Measurements from ENCODE around the gene MIR17HG.
"Not testable (repeated sequence)": the region's sequence is repeated elsewhere in the genome, so short reads cannot be mapped to it uniquely, and the experiment has no call there.

The MIR17HG gene

DNA sequence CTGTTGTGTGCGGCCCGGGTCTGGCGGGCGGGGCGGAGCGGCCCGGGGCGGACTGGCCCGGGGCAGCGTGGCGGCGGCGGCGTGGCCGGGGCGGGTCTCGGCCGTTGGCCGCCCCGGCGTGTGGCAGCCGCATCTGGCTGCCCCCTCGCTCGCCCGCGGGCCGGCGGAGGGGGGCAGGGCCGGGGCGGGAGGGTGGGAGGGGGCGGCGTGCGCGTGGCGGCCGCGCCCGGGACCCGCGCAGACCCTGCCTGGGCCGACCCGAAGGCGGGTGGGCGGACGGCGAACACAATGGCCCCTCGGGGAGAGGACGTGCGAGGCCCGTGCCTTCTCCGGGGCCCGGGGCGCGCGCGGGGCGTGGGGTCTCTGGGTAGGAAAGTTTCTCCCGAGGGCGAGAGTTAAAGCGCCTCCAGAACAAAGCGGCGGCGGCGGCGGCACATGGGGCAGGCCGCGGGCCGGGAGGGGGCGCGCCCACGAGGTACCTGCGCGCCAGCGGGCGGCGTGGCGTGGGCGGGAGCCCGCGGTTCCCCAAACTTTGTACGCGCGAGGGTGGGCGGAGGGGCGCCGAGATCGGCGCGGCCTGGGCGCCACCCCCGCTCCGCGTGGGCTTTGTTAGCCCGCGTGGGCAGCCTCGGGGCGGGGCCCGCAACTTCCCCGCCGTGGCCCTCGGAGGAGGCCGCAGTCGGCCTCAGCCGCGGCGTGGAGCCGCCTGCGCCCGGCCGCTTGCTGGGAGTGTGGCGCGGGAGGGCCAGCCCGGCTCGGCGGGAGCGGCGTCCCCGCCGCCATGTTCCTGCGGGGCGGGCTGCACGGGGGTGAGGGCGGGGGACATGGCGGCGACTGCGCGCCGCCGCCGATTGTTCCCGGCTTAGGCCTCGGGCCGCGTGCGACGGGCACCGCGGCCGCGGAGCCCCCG, 764 bp downstream of the MIR17HG start:
- peak; percentile 63 to 71 (median 67) for DNase-seq

- DNase-seq = peak; percentile 84 to 96 (median 88)
Observed at GRCh38 chr13:91348906-91349435, 1.5 kb downstream of the MIR17HG start.

DNA sequence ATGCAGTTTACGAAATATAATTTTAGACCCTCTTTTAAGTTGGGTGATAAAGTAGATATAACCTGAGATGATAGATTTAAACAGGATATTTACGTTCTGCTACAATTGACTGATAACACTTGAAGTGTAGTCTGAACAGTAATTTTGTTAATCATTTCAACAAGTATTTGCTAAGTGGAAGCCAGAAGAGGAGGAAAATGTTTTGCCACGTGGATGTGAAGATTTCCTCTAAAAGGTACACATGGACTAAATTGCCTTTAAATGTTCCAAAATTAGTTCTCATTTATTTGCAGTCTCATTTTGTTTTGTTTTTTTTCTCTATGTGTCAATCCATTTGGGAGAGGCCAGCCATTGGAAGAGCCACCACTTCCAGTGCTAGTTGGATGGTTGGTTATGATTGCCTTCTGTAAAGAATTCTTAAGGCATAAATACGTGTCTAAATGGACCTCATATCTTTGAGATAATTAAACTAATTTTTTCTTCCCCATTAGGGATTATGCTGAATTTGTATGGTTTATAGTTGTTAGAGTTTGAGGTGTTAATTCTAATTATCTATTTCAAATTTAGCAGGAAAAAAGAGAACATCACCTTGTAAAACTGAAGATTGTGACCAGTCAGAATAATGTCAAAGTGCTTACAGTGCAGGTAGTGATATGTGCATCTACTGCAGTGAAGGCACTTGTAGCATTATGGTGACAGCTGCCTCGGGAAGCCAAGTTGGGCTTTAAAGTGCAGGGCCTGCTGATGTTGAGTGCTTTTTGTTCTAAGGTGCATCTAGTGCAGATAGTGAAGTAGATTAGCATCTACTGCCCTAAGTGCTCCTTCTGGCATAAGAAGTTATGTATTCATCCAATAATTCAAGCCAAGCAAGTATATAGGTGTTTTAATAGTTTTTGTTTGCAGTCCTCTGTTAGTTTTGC, 2.8 kb downstream of the MIR17HG start:
- no peak for DNase-seq

DNA sequence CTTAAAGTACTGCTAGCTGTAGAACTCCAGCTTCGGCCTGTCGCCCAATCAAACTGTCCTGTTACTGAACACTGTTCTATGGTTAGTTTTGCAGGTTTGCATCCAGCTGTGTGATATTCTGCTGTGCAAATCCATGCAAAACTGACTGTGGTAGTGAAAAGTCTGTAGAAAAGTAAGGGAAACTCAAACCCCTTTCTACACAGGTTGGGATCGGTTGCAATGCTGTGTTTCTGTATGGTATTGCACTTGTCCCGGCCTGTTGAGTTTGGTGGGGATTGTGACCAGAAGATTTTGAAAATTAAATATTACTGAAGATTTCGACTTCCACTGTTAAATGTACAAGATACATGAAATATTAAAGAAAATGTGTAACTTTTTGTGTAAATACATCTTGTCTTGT, 3.6 kb downstream of the MIR17HG start:
- no peak for DNase-seq

DNA sequence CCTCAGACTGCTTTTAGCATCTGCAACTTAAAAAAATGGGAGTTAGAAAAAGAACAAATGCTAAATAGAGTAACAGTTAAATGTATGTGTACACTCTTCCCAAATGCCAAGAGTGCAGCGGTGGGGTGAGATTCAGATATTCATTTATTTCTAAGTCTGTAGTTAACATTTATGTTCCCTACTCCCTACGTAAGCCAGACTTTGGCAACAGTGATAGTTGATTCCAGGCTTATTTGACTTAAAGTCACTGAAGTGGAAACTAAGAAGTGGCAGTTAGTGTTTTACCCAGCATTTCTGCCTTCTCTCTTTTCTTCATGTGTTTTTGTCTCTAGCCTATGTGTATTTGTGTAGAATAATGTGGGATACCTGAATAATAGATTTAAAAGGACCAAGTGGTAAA, 4.5 kb downstream of the MIR17HG start:
- no peak for DNase-seq

- DNase-seq = not testable (repeated sequence)
Observed at GRCh38 chr13:91352891-91353290, 5.4 kb downstream of the MIR17HG start.

DNA sequence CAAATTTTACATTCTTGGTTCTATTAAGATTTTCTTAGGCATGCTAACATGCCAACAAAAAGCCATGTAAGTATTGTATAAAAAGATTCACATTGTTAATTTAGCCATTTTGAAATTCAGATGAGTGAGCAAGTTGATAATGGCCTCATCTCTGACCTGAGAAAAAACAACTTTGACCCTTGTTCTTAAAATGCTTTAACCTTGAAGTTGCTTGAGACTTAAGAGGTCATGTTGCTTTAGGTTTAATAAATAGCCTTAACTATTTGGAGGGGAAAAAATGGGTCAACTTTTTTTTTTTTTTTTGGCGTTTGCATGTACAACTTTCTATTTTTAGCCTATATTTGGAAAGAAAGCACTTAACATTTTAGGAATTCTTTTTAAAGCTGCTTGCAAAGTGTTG, 6.0 kb downstream of the MIR17HG start:
- no peak for DNase-seq

- DNase-seq = no peak
Observed at GRCh38 chr13:91355099-91355825, 7.8 kb downstream of the MIR17HG start.

- no peak for DNase-seq
Observed at GRCh38 chr13:91355826-91356710, 8.6 kb downstream of the MIR17HG start.

DNA sequence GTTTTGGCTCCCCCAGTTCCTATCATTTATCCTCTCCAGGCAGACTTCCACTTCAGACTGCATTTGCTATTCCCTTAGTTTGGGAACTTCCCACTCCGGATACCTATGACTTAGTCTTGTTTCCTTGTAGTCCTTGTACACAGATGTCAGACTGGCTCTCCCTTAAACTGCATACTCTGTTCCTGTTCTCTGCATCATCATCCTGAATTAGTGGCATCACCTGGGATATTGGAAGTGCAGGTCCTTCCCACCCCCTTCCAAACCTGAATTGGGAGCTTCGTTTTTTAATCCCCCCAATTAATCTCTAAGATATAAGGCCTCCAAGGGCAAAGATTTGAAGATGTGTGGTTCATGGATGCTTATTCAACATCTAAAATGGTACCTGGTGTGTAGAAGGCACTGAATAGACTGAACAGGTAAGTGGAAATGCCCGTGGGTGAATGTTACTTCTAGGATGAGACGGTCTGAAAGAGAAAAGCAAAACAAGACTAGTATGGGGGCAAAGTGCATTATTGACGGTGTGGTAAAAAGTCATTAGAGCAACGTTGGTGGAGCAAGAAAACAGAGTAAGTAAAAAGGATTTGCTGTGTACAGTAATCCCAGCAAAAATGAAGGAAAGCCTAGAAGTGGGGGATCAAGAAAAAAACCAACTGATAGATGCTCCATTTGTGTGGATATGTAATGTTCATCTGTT, 9.6 kb downstream of the MIR17HG start:
- no peak for DNase-seq

GRCh38 chr13:91357613-91358386, 10.3 kb downstream of the MIR17HG start:
- DNase-seq = no peak

GRCh38 chr13:91358387-91358782, 10.9 kb downstream of the MIR17HG start:
- no peak for DNase-seq

DNA sequence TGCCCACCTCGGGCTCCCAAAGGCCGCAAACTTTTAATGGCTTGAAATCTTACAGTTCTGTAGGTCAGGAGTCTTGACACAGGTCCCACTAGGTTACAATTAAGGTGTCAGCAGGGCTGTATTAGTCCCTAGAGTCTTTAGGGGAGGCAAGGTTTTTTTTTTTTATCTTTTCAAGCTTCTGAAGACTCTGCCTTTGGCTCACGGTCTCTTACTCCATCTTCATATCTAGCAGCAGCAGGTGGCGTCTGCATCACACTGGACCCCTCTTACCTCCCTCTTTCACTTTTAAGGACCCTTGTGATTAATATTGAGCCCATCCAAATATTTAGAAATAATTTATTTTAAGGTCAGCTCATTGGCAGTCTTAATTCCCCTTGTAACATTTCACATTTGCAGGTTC, 11.6 kb downstream of the MIR17HG start:
- DNase-seq = no peak

- no peak for DNase-seq
Observed at GRCh38 chr13:91359631-91360030, 12.1 kb downstream of the MIR17HG start.

DNA sequence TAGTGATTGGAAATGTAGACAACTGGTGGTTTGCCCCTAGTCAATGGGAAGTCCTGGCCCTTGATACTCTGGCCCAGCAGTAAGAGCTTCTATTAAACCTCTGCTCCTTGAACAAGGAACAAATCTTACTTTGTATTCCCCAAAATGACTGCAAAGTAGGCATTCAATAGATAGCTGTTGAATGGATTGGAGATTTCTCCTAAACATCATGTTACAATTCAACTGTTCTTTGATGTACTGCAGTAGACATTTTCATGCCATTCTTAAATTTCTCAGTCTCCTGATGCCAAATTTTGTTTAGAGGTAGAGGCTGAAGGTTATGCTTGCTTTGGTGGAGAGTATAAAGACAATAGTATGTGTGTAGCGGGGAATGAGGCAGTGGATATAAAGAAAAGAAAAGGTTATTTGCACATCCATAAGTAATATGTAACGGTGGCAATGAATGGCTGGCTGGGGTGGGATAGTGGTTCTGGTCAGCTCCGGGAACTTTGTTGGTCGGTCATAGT, 12.8 kb downstream of the MIR17HG start:
- DNase-seq = no peak

- DNase-seq = no peak
Observed at GRCh38 chr13:91361755-91362271, 14.3 kb downstream of the MIR17HG start.

DNA sequence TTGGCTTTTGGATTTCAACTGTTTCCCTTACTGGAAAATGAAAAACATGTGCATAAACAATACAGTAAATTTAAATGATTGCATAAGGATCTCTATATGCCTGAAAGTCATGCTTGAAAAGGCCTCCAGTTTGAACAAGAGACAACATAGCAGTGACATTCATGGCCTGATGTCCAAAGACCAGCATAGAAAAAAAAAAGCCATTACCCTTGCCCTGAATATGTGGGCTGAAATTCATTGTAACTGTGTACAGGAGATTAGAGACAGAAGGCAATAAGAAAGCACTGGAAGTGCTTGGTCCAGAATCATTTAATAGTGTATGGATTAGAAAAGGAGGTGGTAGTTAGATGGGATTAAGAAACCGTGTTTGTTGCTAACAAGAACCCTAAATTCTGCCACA, 15.4 kb downstream of the MIR17HG start:
- DNase-seq = no peak

- no peak for DNase-seq
Observed at GRCh38 chr13:91368101-91368500, 20.6 kb downstream of the MIR17HG start.

GRCh38 chr13:91368676-91369440, 21.4 kb downstream of the MIR17HG start:
- DNase-seq = no peak

Data from activated CD4-positive, CD25-positive, alpha-beta regulatory T cell (primary cell).